Tibial nerve (tissue), 4 donors: Measurements from ENCODE around the gene ITGA1. TPM values are rescaled to one million over a fixed set of nuclear protein-coding genes. Genes with fewer than 3 reads are reported as not detected.

Source experiments
- DNase-seq, 2 donors: peaks; one replicate each; pipeline ENCODE4 v3.0.0-alpha.2; 2019; ENCODE audit warnings: low spot score in 2 of 2
- H3K27ac ChIP-seq, 4 donors: fragments of 200-600 bp; sonication (generic) in 3 of 4; one replicate each; pipeline ENCODE4 v1.5.1; 2017 to 2019; ENCODE audit warnings: mild to moderate bottlenecking in 1 of 4
- H3K27me3 ChIP-seq, 2 donors: fragments of 200-600 bp; sonication (generic) in 1 of 2; one replicate each; pipeline versions ENCODE4 v1.5.1 to v1.6.0; 2017 to 2019
- H3K36me3 ChIP-seq, 3 donors: fragments of 200-600 bp; sonication (generic); one replicate each; pipeline ENCODE4 v1.5.1; 2018 to 2019
- H3K4me1 ChIP-seq, 4 donors: fragments of 200-600 bp; sonication (generic) in 3 of 4; one replicate each; pipeline ENCODE4 v1.5.1; 2017 to 2019
- H3K4me3 ChIP-seq, 4 donors: fragments of 200-600 bp; sonication (generic) in 3 of 4; one replicate each; pipeline ENCODE4 v1.5.1; 2017 to 2019; ENCODE audit warnings: mild to moderate bottlenecking in 1 of 4, moderate library complexity in 1 of 4
- H3K9me3 ChIP-seq, 4 donors: fragments of 200-600 bp; sonication (generic) in 3 of 4; one replicate each; pipeline ENCODE4 v1.5.1; 2017 to 2019
- CTCF ChIP-seq, 5 experiments: fragments of 200-600 bp in 3 of 5; fragments of 450-650 bp in 2 of 5; sonication (generic) in 3 of 5; IDR thresholded peaks; one replicate each; pipeline ENCODE4 v1.5.1; 2016 to 2019; ENCODE audit warnings: antibody characterized with exemption in 5 of 5, mild to moderate bottlenecking in 3 of 5, moderate library complexity in 2 of 5
- EP300 ChIP-seq, 2 donors: sonication (generic); formaldehyde crosslinking; IDR thresholded peaks; one replicate each; pipeline ENCODE4 v1.6.1; 2017; ENCODE audit warnings: antibody characterized with exemption in 2 of 2, mild to moderate bottlenecking in 1 of 2
- POLR2A ChIP-seq, 2 donors: fragments of 450-650 bp; IDR thresholded peaks; one replicate each; pipeline ENCODE4 v1.6.1; 2017; ENCODE audit warnings: antibody characterized with exemption in 2 of 2, mild to moderate bottlenecking in 2 of 2, moderate library complexity in 2 of 2
- WGBS, 2 donors: methylation state at CpG; one replicate each; pipeline ENCODE4 v1.1.5; 2018; 5-methylcytosine and 5-hydroxymethylcytosine counted together
- total RNA-seq, 4 donors: library from RNA; depleted of rRNA; stranded (reverse); fragments of >200 nt; gene quantifications; one replicate each; pipeline ENCODE4 v1.1.0, GENCODE V29; 2016

The ITGA1 gene
- total RNA-seq, 4 donors from 2014 or later, result 26.8 to 62.5 (median 27.7) TPM

DNA sequence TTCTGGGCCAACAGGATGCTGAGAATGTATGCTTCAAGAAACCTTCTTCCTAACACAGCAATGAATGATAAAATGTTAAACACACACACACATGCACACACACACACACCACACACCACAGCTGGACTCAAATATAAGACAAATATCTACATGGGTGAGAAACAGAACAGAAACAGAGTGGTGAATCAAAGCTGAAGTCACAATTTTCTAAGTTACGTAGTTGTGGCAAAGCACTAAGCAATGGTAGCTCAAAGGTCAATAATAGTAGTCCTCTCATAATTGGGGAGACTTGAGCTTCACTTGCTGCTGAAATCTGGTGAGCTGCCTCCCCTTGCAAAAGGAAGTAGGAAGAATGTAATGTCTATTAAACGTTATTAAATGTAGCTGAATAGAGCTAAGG lies 33.7 kb upstream of the ITGA1 start:
- no peak for TF ChIP-seq EP300 (IDR thresholded peaks at IDR 0.05)
- no peak for TF ChIP-seq POLR2A (IDR thresholded peaks at IDR 0.05)
- TF ChIP-seq CTCF (IDR thresholded peaks at IDR 0.05), result no peak

DNA sequence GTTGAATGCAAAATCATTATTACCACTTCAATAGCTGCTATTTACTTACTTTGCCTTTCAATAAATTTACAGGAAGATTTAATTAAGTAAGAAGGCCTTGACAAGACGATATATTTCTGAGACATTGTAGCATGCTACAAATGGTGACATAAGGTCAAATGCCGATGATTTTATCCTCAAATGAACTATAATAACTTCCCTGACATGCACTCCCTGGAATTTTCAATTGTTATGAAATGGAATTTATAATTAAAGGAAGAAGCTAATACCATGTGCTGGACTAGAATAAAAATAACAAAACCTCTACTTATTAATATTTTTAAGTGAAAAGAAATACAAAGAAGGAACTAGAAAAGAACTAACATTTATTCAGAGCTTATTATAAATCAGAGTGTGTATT lies 30.2 kb upstream of the ITGA1 start:
- Histone ChIP-seq H3K27ac (no peak overlapping the region), H3K4me3 (no peak overlapping the region)
- 20 to 29% methylated on average over 2 of the region's 2 CpGs for WGBS, 2 donors

More for the DNA sequence above, 33.7 kb upstream of the ITGA1 start:
- WGBS, 2 donors, result 59 to 65% methylated on average over 2 of the region's 2 CpGs
- H3K4me1 ChIP-seq, result peaks cover 0 to 6% (median 0%) of the 10 kb centered on the region in 4 donors
- DNase-seq, result no peak
- no peaks in the 10 kb centered on the region for H3K36me3 ChIP-seq
- H3K4me3 ChIP-seq, result no peak overlapping the region
- H3K27me3 ChIP-seq, result no peaks in the 10 kb centered on the region
- H3K27ac ChIP-seq, result no peak overlapping the region
- no peaks in the 10 kb centered on the region for H3K9me3 ChIP-seq

DNA sequence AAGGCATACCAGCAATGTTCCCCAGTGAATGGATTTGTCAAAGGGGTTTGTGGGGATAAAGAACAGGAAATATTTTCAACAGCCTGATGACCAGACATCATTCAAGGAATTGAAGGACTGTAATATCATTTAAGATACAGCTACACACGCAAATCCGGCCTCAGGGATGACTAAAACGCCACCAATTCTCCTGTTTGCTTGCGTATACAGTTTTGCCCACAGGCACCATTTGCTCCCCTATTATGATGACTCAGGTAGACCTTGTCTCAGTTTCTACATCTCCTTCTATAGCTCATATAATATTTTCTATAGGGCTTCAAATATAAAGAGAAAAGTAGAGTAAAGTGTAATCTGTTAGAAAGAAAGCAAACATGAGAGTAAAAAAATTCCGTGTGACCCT lies 29.7 kb upstream of the ITGA1 start:
- TF ChIP-seq EP300 (IDR thresholded peaks at IDR 0.05) (no peak), CTCF (IDR thresholded peaks at IDR 0.05) (no peak), POLR2A (IDR thresholded peaks at IDR 0.05) (no peak)
- WGBS, 2 donors, result 86 to 93% methylated on average over 5 of the region's 5 CpGs
- no peak for DNase-seq
- no peak overlapping the region for H3K4me3 ChIP-seq
- H3K36me3 ChIP-seq, result no peaks in the 10 kb centered on the region
- H3K4me1 ChIP-seq, result peaks cover 0 to 6% (median 0%) of the 10 kb centered on the region in 4 donors
- H3K27ac ChIP-seq, result no peak overlapping the region
- no peaks in the 10 kb centered on the region for H3K9me3 ChIP-seq
- H3K27me3 ChIP-seq, result no peaks in the 10 kb centered on the region

More for the DNA sequence above, 30.2 kb upstream of the ITGA1 start:
- H3K9me3 ChIP-seq, result no peaks in the 10 kb centered on the region
- H3K4me1 ChIP-seq, result peaks cover 0 to 6% (median 0%) of the 10 kb centered on the region in 4 donors
- no peaks in the 10 kb centered on the region for H3K27me3 ChIP-seq
- TF ChIP-seq CTCF (IDR thresholded peaks at IDR 0.05) (no peak), EP300 (IDR thresholded peaks at IDR 0.05) (no peak), POLR2A (IDR thresholded peaks at IDR 0.05) (no peak)
- H3K36me3 ChIP-seq, result no peaks in the 10 kb centered on the region
- no peak for DNase-seq

DNA sequence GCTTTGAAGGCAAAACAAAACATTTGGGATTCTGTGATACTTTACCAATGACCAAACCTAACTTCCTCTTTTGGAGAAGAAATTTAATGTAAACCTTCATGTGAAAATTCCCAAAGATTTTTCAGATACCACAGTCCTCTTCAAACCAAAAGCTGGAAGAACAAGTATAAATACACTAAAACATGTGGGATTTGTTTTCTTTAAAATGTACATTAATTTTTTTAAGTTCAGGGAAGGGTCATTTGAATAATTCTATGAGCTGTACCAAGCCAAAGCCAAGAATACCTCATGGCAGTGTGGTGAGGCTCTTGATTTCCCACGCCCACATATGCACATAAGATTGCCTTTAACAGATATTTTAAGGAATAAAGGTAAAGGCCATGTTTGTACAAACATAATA lies 28.4 kb upstream of the ITGA1 start:
- Histone ChIP-seq H3K4me3 (no peak overlapping the region), H3K27ac (no peak overlapping the region), H3K36me3 (no peaks in the 10 kb centered on the region), H3K27me3 (no peaks in the 10 kb centered on the region), H3K4me1 (peaks cover 0 to 6% (median 0%) of the 10 kb centered on the region in 4 donors), H3K9me3 (no peaks in the 10 kb centered on the region)
- no peak for TF ChIP-seq EP300 (IDR thresholded peaks at IDR 0.05)
- TF ChIP-seq POLR2A (IDR thresholded peaks at IDR 0.05), result no peak
- TF ChIP-seq CTCF (IDR thresholded peaks at IDR 0.05), result no peak
- DNase-seq, result no peak
- 93 to 95% methylated on average over 1 of the region's 1 CpG for WGBS, 2 donors

- Histone ChIP-seq H3K36me3 (no peaks in the 10 kb centered on the region), H3K4me3 (no peak overlapping the region), H3K27ac (no peak overlapping the region), H3K9me3 (no peaks in the 10 kb centered on the region), H3K27me3 (no peaks in the 10 kb centered on the region), H3K4me1 (peaks cover 0 to 6% (median 0%) of the 10 kb centered on the region in 4 donors)
- WGBS, 2 donors, result 90 to 95% methylated on average over 1 of the region's 1 CpG
- TF ChIP-seq CTCF (IDR thresholded peaks at IDR 0.05) (no peak), POLR2A (IDR thresholded peaks at IDR 0.05) (no peak), EP300 (IDR thresholded peaks at IDR 0.05) (no peak)
- DNase-seq, result no peak
Observed at GRCh38 chr5:52760695-52761366, 26.9 kb upstream of the ITGA1 start.
